Ascending aorta (tissue), 2 donors: Measurements from ENCODE around the gene KRTAP4-8. TPM values are rescaled to one million over a fixed set of nuclear protein-coding genes. Genes with fewer than 3 reads are reported as not detected.
"Not testable (repeated sequence)": the region's sequence is repeated elsewhere in the genome, so short reads cannot be mapped to it uniquely, and the experiment has no call there.

ENCODE experiments used
- DNase-seq, 2 donors: peaks; one replicate each; pipeline ENCODE4 v3.0.0-alpha.2; 2019; ENCODE audit warnings: low spot score in 2 of 2
- H3K27ac ChIP-seq, 2 donors: fragments of 200-600 bp; sonication (generic); one replicate each; pipeline ENCODE4 v1.5.1; 2016 to 2017; ENCODE audit warnings: mild to moderate bottlenecking in 1 of 2
- H3K27me3 ChIP-seq: fragments of 200-600 bp; sonication (generic); one replicate; pipeline ENCODE4 v1.5.1; 2017
- H3K36me3 ChIP-seq, 2 donors: fragments of 200-600 bp; sonication (generic); one replicate each; pipeline ENCODE4 v1.5.1; 2016
- H3K4me1 ChIP-seq, 2 donors: fragments of 200-600 bp; sonication (generic); one replicate each; pipeline ENCODE4 v1.5.1; 2016 to 2017; ENCODE audit warnings: mild to moderate bottlenecking in 1 of 2
- H3K4me3 ChIP-seq, 2 donors: fragments of 200-600 bp; sonication (generic); one replicate each; pipeline ENCODE4 v1.5.1; 2016 to 2017; ENCODE audit warnings: mild to moderate bottlenecking in 1 of 2
- H3K9me3 ChIP-seq, 2 donors: fragments of 200-600 bp; sonication (generic); one replicate each; pipeline ENCODE4 v1.5.1; 2016
- CTCF ChIP-seq, 3 experiments: fragments of 200-600 bp in 2 of 3; fragments of 450-650 bp in 1 of 3; sonication (generic) in 2 of 3; IDR thresholded peaks; one replicate each; pipeline ENCODE4 v1.5.1; 2016 to 2019; ENCODE audit warnings: antibody characterized with exemption in 3 of 3, mild to moderate bottlenecking in 1 of 3, moderate library complexity in 1 of 3
- intact Hi-C: fragments of 100-400 bp; cut with DNase I; formaldehyde crosslinking; loops from one replicate; pipeline ENCODE4 v1.15.1; 2023
- total RNA-seq: library from RNA; depleted of rRNA; stranded (reverse); fragments of >200 nt; gene quantifications from one replicate; pipeline ENCODE4 v1.1.0, GENCODE V29; 2016

KRTAP4-8 gene
- total RNA-seq, 1 donor from 2014 or later: not detected

DNA sequence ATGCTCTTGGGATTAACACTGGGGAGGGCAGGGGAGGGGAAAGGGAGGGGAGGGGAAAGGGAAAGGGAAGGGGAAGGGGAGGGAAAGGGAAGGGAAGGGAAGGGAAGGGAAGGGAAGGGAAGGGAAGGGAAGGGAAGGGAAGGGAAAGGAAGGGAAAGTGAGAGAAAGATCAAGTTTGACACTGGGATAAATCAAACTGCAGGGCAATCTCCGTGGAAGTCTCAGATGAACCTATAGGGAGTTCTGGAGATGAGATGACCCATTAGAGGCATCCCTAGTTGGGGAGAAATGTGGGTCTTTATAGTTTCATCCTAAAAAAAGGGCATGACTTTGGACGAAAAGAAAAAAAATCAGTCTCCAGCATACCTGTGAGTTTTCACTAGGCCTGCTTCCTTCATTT lies 23.8 kb upstream of the KRTAP4-8 start:
- TF ChIP-seq CTCF (IDR thresholded peaks at IDR 0.05): no peak
- intact Hi-C loops: no loop called here
- no peak for DNase-seq
- Histone ChIP-seq H3K27me3 (no peaks in the 10 kb centered on the region), H3K4me3 (no peak overlapping the region), H3K4me1 (no peaks in the 10 kb centered on the region), H3K36me3 (no peaks in the 10 kb centered on the region), H3K9me3 (no peaks in the 10 kb centered on the region), H3K27ac (no peak overlapping the region)

GRCh38 chr17:41119696-41120690 lies 22.1 kb upstream of the KRTAP4-8 start:
- H3K9me3 ChIP-seq, H3K4me1 ChIP-seq, intact Hi-C loops, H3K36me3 ChIP-seq, H3K4me3 ChIP-seq, H3K27me3 ChIP-seq, H3K27ac ChIP-seq, DNase-seq: not testable (repeated sequence)

DNA sequence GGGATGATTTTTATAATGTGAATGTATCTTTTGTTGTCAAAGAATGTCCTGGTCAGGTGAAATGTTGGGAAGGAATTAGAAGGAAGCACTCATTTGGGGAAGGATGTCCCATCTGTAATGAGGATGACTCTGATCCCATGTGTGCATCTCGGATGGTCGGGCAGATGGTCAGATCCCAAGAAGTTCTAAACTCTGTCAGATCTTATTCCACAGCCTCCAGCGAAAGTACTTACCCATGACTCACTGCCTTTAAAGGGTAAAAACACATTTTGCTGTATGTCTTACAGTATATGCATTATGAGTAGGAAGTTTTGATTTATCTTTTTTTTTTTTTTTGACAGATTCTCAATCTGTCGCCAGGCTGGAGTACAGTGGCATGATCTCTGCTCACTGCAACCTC lies 20.8 kb upstream of the KRTAP4-8 start:
- no peak overlapping the region for H3K27ac ChIP-seq
- H3K36me3 ChIP-seq: no peaks in the 10 kb centered on the region
- no peaks in the 10 kb centered on the region for H3K4me1 ChIP-seq
- H3K4me3 ChIP-seq: no peak overlapping the region
- intact Hi-C loops: no loop called here
- no peaks in the 10 kb centered on the region for H3K9me3 ChIP-seq
- TF ChIP-seq CTCF (IDR thresholded peaks at IDR 0.05): no peak
- no peak for DNase-seq
- no peaks in the 10 kb centered on the region for H3K27me3 ChIP-seq

GRCh38 chr17:41117846-41118386 lies 20.0 kb upstream of the KRTAP4-8 start, which contains the start of gene KRTAP4-11:
KRTAP4-11 (minus strand) TSS chr17:41118373; CDS start chr17:41118315, 58 bp downstream.
- intact Hi-C loops: not testable (repeated sequence)

DNA sequence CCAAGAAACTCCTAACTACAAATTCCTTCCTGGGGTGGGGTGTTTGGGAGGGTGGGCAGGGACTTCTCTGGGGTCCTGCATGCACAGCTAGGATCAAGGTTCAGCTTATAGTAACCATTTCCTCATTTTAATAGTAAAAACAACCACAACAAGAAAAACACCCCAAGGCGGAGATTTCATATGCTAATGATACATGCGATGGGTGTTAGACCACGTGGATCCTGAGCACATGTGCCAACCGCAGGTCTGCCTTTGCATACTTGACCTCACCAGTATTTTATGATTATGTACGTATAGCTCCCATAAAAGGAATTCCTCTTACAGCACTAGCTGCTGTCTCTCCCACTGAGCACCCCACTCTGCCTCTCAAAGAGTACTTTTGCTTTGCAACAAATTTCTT lies 18.4 kb upstream of the KRTAP4-8 start:
- Histone ChIP-seq H3K36me3 (no peaks in the 10 kb centered on the region), H3K9me3 (no peaks in the 10 kb centered on the region), H3K4me3 (no peak overlapping the region), H3K4me1 (no peaks in the 10 kb centered on the region), H3K27ac (no peak overlapping the region), H3K27me3 (no peaks in the 10 kb centered on the region)
- no peak for TF ChIP-seq CTCF (IDR thresholded peaks at IDR 0.05)
- intact Hi-C loops: no loop called here
- DNase-seq: no peak

More at GRCh38 chr17:41117846-41118386, 20.0 kb upstream of the KRTAP4-8 start, which contains the start of gene KRTAP4-11:
- H3K9me3 ChIP-seq, H3K27ac ChIP-seq, DNase-seq, H3K4me3 ChIP-seq, H3K4me1 ChIP-seq, H3K27me3 ChIP-seq, H3K36me3 ChIP-seq: not testable (repeated sequence)

DNA sequence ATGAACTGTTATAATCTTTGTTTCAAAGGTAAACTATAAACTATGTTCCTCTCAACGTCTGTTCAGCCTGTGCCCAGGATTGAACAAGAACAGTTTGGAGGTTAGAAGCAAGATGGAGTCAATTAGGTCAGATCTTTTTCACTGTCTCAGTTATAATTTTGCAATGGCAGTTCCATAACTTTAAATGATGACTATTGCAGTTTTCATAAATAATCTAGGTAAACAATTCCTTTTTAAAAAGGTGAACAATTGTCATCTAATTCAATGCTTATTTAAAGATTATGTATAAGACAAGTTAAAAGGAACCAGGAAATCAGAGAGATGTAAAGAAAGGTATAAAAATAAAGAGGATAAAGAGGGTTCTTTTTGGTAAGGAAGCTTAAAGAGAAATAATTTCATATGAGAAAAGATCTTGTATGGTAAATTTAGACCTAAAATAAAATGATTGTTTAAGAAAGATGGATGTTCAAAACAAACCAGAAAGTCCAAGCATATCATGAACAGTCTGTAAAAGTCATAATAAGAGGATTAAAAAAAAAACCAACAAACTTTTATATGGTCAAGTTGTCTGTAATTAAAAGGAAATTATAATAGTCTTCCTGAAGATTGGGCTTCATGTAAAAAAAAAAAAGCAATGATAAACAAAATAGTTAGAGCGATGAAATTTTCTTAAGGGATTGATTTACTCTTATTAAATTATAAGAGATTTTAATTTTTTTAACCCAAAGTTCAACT lies 13.4 kb upstream of the KRTAP4-8 start:
- intact Hi-C loops: no loop called here
- Histone ChIP-seq H3K36me3 (no peaks in the 10 kb centered on the region), H3K9me3 (no peaks in the 10 kb centered on the region), H3K27me3 (no peaks in the 10 kb centered on the region), H3K4me3 (no peak overlapping the region), H3K4me1 (no peaks in the 10 kb centered on the region), H3K27ac (no peak overlapping the region)
- TF ChIP-seq CTCF (IDR thresholded peaks at IDR 0.05): no peak
- no peak for DNase-seq

- H3K36me3 ChIP-seq, H3K9me3 ChIP-seq, H3K4me3 ChIP-seq, H3K27me3 ChIP-seq, DNase-seq, H3K27ac ChIP-seq, intact Hi-C loops, H3K4me1 ChIP-seq: not testable (repeated sequence)
Measured at GRCh38 chr17:41108728-41109386, 10.9 kb upstream of the KRTAP4-8 start.
